Activated T-helper 1 cell treated with anti-CD3 and anti-CD28 coated beads, Interleukin-12 subunit alpha, Interleukin-12 subunit beta, Interleukin-2, Interleukin-4 antibody, amounts not matched to agents 30 ng/mL and 10 ng/mL and 1 ng/mL, durations not matched to agents 14 hours and 24 hours and 36 hours (primary cell): ENCODE results near the gene SGF29. TPM values are rescaled to one million over a fixed set of nuclear protein-coding genes. Genes with fewer than 3 reads are reported as not detected.
"Not testable (repeated sequence)": the region's sequence is repeated elsewhere in the genome, so short reads cannot be mapped to it uniquely, and the experiment has no call there.

Source experiments
- DNase-seq: peaks from one replicate; pipeline ENCODE4 v3.0.0; 2021; ENCODE audit warnings: low spot score
- H3K27ac Mint-ChIP-seq: one replicate; pipeline ENCODE4 v1.8.0; 2021; ENCODE audit warnings: mild to moderate bottlenecking, mixed read lengths
- H3K27me3 Mint-ChIP-seq: one replicate; pipeline ENCODE4 v1.8.0; 2022; ENCODE audit warnings: mild to moderate bottlenecking, moderate library complexity, mixed read lengths; ENCODE audit not compliant: insufficient read depth
- H3K36me3 Mint-ChIP-seq: one replicate; pipeline ENCODE4 v1.8.0; 2021; ENCODE audit warnings: low read depth, mixed read lengths
- H3K4me1 Mint-ChIP-seq: one replicate; pipeline ENCODE4 v1.8.0; 2021; ENCODE audit warnings: low read depth, mixed read lengths
- H3K4me3 Mint-ChIP-seq: one replicate; pipeline ENCODE4 v1.8.0; 2021; ENCODE audit warnings: mild to moderate bottlenecking, moderate library complexity, mixed read lengths
- H3K9me3 Mint-ChIP-seq: one replicate; pipeline ENCODE4 v1.8.0; 2021; ENCODE audit warnings: mixed read lengths
- intact Hi-C: fragments of 100-400 bp; cut with micrococcal nuclease; formaldehyde crosslinking; loops from one replicate; pipeline ENCODE4 v1.15.1; 2024
- total RNA-seq: library from RNA; stranded (reverse); gene quantifications from 2 replicates; pipeline ENCODE4 v1.2.3, GENCODE V29; 2022

SGF29 gene
- total RNA-seq, 1 donor from 2014 or later: 38.6 TPM

- Mint-ChIP-seq H3K36me3 (no peaks in the 10 kb centered on the region), H3K4me1 (no peaks in the 10 kb centered on the region), H3K9me3 (no peaks in the 10 kb centered on the region), H3K27ac (no peak within 1 kb of the TSS), H3K27me3 (no peaks in the 10 kb centered on the region), H3K4me3 (no peak within 1 kb of the TSS)
- DNase-seq: no peak
- intact Hi-C loops: no loop called here
Observed at GRCh38 chr16:28596840-28597691, 43.3 kb downstream of the SGF29 start, which contains the start of gene SULT1A2. TSS of gene SULT1A2 (minus strand) at chr16:28597050. CDS start at chr16:28595930, 1,120 bp downstream.

GRCh38 chr16:28597692-28598261 is 44.1 kb downstream of the SGF29 start:
- Mint-ChIP-seq H3K4me3 (no peak overlapping the region), H3K9me3 (no peaks in the 10 kb centered on the region), H3K27ac (no peak overlapping the region), H3K4me1 (no peaks in the 10 kb centered on the region), H3K36me3 (no peaks in the 10 kb centered on the region), H3K27me3 (no peaks in the 10 kb centered on the region)
- DNase-seq: no peak
- intact Hi-C loops: no loop called here

- DNase-seq, H3K4me1 Mint-ChIP-seq, H3K36me3 Mint-ChIP-seq, H3K27ac Mint-ChIP-seq, H3K27me3 Mint-ChIP-seq, H3K4me3 Mint-ChIP-seq, H3K9me3 Mint-ChIP-seq, intact Hi-C loops: not testable (repeated sequence)
Observed at GRCh38 chr16:28599377-28600285, 45.9 kb downstream of the SGF29 start.

- H3K36me3 Mint-ChIP-seq, H3K27ac Mint-ChIP-seq, H3K4me3 Mint-ChIP-seq, H3K27me3 Mint-ChIP-seq, H3K9me3 Mint-ChIP-seq, intact Hi-C loops, DNase-seq, H3K4me1 Mint-ChIP-seq: not testable (repeated sequence)
Observed at GRCh38 chr16:28600965-28601364, 47.2 kb downstream of the SGF29 start.

- H3K36me3 Mint-ChIP-seq, H3K4me3 Mint-ChIP-seq, intact Hi-C loops, H3K27me3 Mint-ChIP-seq, H3K27ac Mint-ChIP-seq, DNase-seq, H3K4me1 Mint-ChIP-seq, H3K9me3 Mint-ChIP-seq: not testable (repeated sequence)
Observed at GRCh38 chr16:28601589-28601988, 47.9 kb downstream of the SGF29 start.

GRCh38 chr16:28602062-28602461 is 48.3 kb downstream of the SGF29 start:
- H3K36me3 Mint-ChIP-seq, H3K9me3 Mint-ChIP-seq, H3K27me3 Mint-ChIP-seq, H3K27ac Mint-ChIP-seq, H3K4me1 Mint-ChIP-seq, intact Hi-C loops, H3K4me3 Mint-ChIP-seq, DNase-seq: not testable (repeated sequence)

- H3K4me1 Mint-ChIP-seq: no peaks in the 10 kb centered on the region
- no peak overlapping the region for H3K27ac Mint-ChIP-seq
- H3K9me3 Mint-ChIP-seq: no peaks in the 10 kb centered on the region
- H3K36me3 Mint-ChIP-seq: no peaks in the 10 kb centered on the region
- H3K4me3 Mint-ChIP-seq: no peak overlapping the region
- intact Hi-C loops: no loop called here
- no peaks in the 10 kb centered on the region for H3K27me3 Mint-ChIP-seq
- DNase-seq: no peak
Observed at GRCh38 chr16:28602529-28602928, 48.8 kb downstream of the SGF29 start.

GRCh38 chr16:28603381-28604185 is 49.9 kb downstream of the SGF29 start:
- no peak overlapping the region for H3K27ac Mint-ChIP-seq
- no peaks in the 10 kb centered on the region for H3K4me1 Mint-ChIP-seq
- no peaks in the 10 kb centered on the region for H3K9me3 Mint-ChIP-seq
- H3K27me3 Mint-ChIP-seq: no peaks in the 10 kb centered on the region
- intact Hi-C loops: no loop called here
- no peak overlapping the region for H3K4me3 Mint-ChIP-seq
- no peaks in the 10 kb centered on the region for H3K36me3 Mint-ChIP-seq
- DNase-seq: no peak

- Mint-ChIP-seq H3K27ac (no peak overlapping the region), H3K36me3 (no peaks in the 10 kb centered on the region), H3K27me3 (no peaks in the 10 kb centered on the region), H3K4me3 (no peak overlapping the region), H3K9me3 (no peaks in the 10 kb centered on the region), H3K4me1 (no peaks in the 10 kb centered on the region)
- intact Hi-C loops: no loop called here
- DNase-seq: no peak
Observed at GRCh38 chr16:28604186-28604565, 50.5 kb downstream of the SGF29 start.

GRCh38 chr16:28606291-28607115 is 52.8 kb downstream of the SGF29 start:
- Mint-ChIP-seq H3K4me1 (no peaks in the 10 kb centered on the region), H3K27ac (no peak overlapping the region)
- DNase-seq: no peak

GRCh38 chr16:28607116-28607623 is 53.5 kb downstream of the SGF29 start:
- no peaks in the 10 kb centered on the region for H3K27me3 Mint-ChIP-seq
- H3K9me3 Mint-ChIP-seq: no peaks in the 10 kb centered on the region
- no peak for DNase-seq
- no peak overlapping the region for H3K27ac Mint-ChIP-seq
- no peaks in the 10 kb centered on the region for H3K36me3 Mint-ChIP-seq
- intact Hi-C loops: no loop called here
- no peaks in the 10 kb centered on the region for H3K4me1 Mint-ChIP-seq
- H3K4me3 Mint-ChIP-seq: no peak overlapping the region

More at GRCh38 chr16:28606291-28607115, 52.8 kb downstream of the SGF29 start:
- H3K4me3 Mint-ChIP-seq: no peak overlapping the region
- H3K27me3 Mint-ChIP-seq: no peaks in the 10 kb centered on the region
- H3K9me3 Mint-ChIP-seq: no peaks in the 10 kb centered on the region
- no peaks in the 10 kb centered on the region for H3K36me3 Mint-ChIP-seq
- intact Hi-C loops: no loop called here
